Lower leg skin (tissue), 3 donors: ENCODE data around the gene AMIGO1.

Source experiments
- POLR2A ChIP-seq, 2 donors: fragments of 450-650 bp; IDR thresholded peaks; one replicate each; pipeline ENCODE4 v1.6.1; 2016 to 2017; ENCODE audit warnings: antibody characterized with exemption in 2 of 2, mild to moderate bottlenecking in 1 of 2, moderate library complexity in 1 of 2
- TF ChIP-seq, protein P1 (sequence below), 3 donors: fragments of 450-650 bp; IDR thresholded peaks; one replicate each; pipeline ENCODE4 v1.5.1; 2016; ENCODE audit warnings: antibody characterized with exemption in 3 of 3, mild to moderate bottlenecking in 3 of 3, moderate library complexity in 2 of 3

DNA sequence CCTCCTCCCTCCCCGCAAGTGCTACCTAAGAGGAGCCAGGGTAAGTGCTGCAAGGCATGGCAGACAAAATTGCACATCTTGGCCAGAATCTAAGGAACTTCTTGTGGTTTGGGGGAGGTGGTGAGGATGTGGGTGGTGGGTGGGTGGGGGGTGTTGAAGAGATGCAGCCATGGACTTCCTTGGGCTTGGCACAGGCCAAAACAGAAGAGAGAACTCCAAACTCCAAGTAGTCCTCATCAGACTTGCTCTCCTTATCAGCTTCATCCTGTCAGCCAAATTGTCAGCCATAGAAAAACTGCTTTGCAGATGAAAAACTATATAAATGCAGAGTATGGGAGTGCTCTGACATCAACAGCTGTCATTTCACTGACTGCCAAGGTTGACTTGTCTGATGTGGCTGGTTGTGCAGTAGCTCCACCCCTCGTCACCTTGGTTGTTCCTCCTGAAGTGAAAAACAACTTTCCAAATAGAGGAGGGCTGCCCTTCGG is 7.1 kb downstream of the AMIGO1 start:
- TF ChIP-seq, protein P1, sequence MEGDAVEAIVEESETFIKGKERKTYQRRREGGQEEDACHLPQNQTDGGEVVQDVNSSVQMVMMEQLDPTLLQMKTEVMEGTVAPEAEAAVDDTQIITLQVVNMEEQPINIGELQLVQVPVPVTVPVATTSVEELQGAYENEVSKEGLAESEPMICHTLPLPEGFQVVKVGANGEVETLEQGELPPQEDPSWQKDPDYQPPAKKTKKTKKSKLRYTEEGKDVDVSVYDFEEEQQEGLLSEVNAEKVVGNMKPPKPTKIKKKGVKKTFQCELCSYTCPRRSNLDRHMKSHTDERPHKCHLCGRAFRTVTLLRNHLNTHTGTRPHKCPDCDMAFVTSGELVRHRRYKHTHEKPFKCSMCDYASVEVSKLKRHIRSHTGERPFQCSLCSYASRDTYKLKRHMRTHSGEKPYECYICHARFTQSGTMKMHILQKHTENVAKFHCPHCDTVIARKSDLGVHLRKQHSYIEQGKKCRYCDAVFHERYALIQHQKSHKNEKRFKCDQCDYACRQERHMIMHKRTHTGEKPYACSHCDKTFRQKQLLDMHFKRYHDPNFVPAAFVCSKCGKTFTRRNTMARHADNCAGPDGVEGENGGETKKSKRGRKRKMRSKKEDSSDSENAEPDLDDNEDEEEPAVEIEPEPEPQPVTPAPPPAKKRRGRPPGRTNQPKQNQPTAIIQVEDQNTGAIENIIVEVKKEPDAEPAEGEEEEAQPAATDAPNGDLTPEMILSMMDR (IDR thresholded peaks at IDR 0.05), result no peak
- TF ChIP-seq POLR2A (IDR thresholded peaks at IDR 0.05), result no peak
